ENCODE results near the gene PCDH9. TPM values are rescaled to one million over a fixed set of nuclear protein-coding genes. Genes with fewer than 3 reads are reported as not detected.

Gene PCDH9
- total RNA-seq, 1 donor from 2014 or later = 6.8 TPM

DNA sequence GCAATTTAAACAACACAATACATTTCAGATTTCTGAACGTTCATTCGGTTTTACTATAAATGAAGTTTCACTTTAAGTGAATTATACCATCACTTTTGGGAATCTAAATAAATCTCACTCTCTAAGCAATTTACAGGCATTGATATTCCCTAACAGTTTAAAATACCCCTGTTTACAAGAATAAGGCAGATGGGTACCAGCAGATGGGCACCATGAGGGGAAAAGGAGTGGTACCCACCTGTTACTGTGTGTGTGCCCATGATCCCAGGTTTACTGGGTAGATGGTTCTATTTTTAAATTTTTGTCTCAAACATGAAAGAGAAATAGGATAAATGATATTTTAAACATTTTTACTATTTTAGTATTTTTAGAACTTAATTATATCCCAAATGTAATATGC is 212.9 kb downstream of the PCDH9 start:
- Histone ChIP-seq H3K9ac (ENCODE audit: low read depth in 1 of 3, low read length in 3 of 3) (no peak overlapping the region), H3K36me3 (ENCODE audit: control insufficient read depth in 3 of 3, insufficient read depth in 3 of 3, low read length in 3 of 3) (no peaks in the 10 kb centered on the region), H3K9me3 (ENCODE audit: control insufficient read depth in 3 of 3, low read length in 3 of 3) (no peaks in the 10 kb centered on the region), H3K27me3 (ENCODE audit: control insufficient read depth in 3 of 3, insufficient read depth in 3 of 3, low read length in 3 of 3) (no peaks in the 10 kb centered on the region), H3K4me1 (ENCODE audit: control insufficient read depth in 3 of 3, insufficient read depth in 3 of 3, low read length in 3 of 3) (no peaks in the 10 kb centered on the region), H3K27ac (ENCODE audit: low read depth, low read length) (no peak overlapping the region), H3K4me3 (ENCODE audit: low read length in 3 of 3) (no peak overlapping the region)

DNA sequence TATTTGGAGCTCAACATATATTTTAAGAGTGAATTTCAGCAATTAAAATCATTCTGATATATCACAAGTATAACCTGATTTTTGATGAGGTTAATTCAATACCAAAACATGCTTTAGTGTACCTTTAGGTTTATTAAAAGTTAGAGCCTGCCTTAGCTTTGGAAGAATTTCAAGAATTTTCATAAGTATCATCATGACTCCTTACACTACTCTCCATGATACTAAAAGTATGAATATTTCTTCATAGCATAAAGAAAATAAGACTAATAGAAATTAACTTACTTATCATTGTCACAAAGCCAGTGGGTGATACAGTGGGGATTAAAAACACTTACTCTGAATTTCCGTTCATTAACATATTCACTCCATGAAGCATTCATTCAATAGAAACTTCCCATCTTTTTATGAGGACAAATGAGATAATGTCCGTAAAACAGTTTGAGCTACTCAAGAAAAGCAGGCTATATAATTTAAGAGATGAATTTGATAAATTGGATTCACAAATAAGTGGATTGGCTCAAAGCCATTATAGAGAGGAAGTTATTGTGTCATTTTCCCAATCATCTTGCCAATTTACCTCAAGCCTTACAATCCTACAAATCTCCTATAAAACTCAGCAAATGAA is 214.0 kb downstream of the PCDH9 start:
- Histone ChIP-seq H3K27ac (ENCODE audit: low read depth, low read length) (no peak overlapping the region), H3K4me3 (ENCODE audit: low read length in 3 of 3) (no peak overlapping the region), H3K4me1 (ENCODE audit: control insufficient read depth in 3 of 3, insufficient read depth in 3 of 3, low read length in 3 of 3) (no peaks in the 10 kb centered on the region), H3K36me3 (ENCODE audit: control insufficient read depth in 3 of 3, insufficient read depth in 3 of 3, low read length in 3 of 3) (no peaks in the 10 kb centered on the region), H3K9me3 (ENCODE audit: control insufficient read depth in 3 of 3, low read length in 3 of 3) (no peaks in the 10 kb centered on the region), H3K27me3 (ENCODE audit: control insufficient read depth in 3 of 3, insufficient read depth in 3 of 3, low read length in 3 of 3) (no peaks in the 10 kb centered on the region), H3K9ac (ENCODE audit: low read depth in 1 of 3, low read length in 3 of 3) (no peak overlapping the region)

DNA sequence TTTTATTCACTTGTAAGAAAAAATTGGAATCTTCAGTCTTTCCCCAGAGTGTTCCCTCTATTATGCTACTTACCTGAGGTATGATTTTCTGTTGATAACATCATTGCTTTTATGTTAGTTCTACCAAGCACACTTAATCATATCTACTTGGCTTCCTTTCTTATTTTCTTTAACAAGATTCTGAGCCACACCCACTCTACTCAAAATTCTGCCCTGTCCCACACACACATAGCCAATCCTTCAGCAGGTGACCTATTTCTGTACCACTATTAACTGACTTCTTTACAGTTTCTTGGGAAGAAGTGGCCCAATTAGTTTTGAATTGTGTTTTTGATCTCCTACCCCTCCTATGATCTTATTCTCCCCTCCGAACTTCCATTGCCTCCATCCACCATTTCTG is 215.7 kb downstream of the PCDH9 start:
- no peaks in the 10 kb centered on the region for H3K9me3 ChIP-seq (ENCODE audit: control insufficient read depth in 3 of 3, low read length in 3 of 3)
- H3K27me3 ChIP-seq (ENCODE audit: control insufficient read depth in 3 of 3, insufficient read depth in 3 of 3, low read length in 3 of 3) = no peaks in the 10 kb centered on the region
- no peak overlapping the region for H3K27ac ChIP-seq (ENCODE audit: low read depth, low read length)
- no peaks in the 10 kb centered on the region for H3K4me1 ChIP-seq (ENCODE audit: control insufficient read depth in 3 of 3, insufficient read depth in 3 of 3, low read length in 3 of 3)
- H3K9ac ChIP-seq (ENCODE audit: low read depth in 1 of 3, low read length in 3 of 3) = no peak overlapping the region
- H3K36me3 ChIP-seq (ENCODE audit: control insufficient read depth in 3 of 3, insufficient read depth in 3 of 3, low read length in 3 of 3) = no peaks in the 10 kb centered on the region
- H3K4me3 ChIP-seq (ENCODE audit: low read length in 3 of 3) = no peak overlapping the region

DNA sequence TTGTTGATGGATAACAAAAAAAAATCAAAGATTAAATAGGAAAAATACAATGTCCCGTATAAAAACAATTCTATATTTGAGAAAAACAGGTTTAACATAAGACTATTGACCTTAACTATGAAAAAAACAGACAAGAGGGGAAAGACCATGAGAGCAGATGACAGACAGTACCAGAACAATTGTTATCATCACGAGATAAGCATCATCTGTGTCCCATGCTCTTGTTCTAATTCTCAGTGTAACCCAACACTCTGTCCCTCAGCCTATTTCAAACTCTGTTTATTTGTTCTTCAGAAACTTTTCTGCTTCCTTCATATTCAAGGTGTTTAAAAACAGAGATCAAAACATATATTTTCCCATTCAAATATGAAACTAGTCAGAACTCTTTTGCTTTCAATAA is 216.4 kb downstream of the PCDH9 start:
- Histone ChIP-seq H3K27ac (ENCODE audit: low read depth, low read length) (no peak overlapping the region), H3K27me3 (ENCODE audit: control insufficient read depth in 3 of 3, insufficient read depth in 3 of 3, low read length in 3 of 3) (no peaks in the 10 kb centered on the region), H3K9ac (ENCODE audit: low read depth in 1 of 3, low read length in 3 of 3) (no peak overlapping the region), H3K4me1 (ENCODE audit: control insufficient read depth in 3 of 3, insufficient read depth in 3 of 3, low read length in 3 of 3) (no peaks in the 10 kb centered on the region), H3K4me3 (ENCODE audit: low read length in 3 of 3) (no peak overlapping the region), H3K9me3 (ENCODE audit: control insufficient read depth in 3 of 3, low read length in 3 of 3) (no peaks in the 10 kb centered on the region), H3K36me3 (ENCODE audit: control insufficient read depth in 3 of 3, insufficient read depth in 3 of 3, low read length in 3 of 3) (no peaks in the 10 kb centered on the region)

DNA sequence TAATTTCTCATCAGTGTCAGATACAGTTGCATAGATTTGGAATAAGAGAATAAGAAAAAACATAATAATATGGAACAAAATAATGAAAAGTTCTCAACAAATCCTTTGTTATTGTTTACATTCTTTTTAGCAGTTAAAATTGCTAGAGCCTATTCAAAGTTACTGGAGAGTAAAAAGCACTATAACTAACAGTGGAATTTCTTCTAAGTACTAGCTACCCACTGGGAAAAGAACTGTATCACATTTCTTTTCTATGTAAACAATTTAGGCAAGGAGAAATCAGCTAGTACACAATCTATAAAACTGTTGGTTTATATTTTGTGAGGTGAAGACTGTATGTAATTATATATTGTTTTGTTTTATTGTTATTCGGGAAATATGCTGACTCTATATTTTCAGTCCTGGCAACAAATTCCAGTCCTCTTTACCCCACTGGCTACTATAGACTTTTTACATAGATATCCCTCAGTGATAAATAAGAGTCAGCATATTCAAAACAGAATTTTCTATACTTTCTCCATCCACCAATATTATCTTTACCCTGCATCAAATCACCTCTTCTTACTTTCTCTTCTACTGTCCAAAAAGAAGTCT is 222.0 kb downstream of the PCDH9 start:
- Histone ChIP-seq H3K36me3 (ENCODE audit: control insufficient read depth in 3 of 3, insufficient read depth in 3 of 3, low read length in 3 of 3) (no peaks in the 10 kb centered on the region), H3K4me3 (ENCODE audit: low read length in 3 of 3) (no peak overlapping the region), H3K9ac (ENCODE audit: low read depth in 1 of 3, low read length in 3 of 3) (no peak overlapping the region), H3K9me3 (ENCODE audit: control insufficient read depth in 3 of 3, low read length in 3 of 3) (no peaks in the 10 kb centered on the region), H3K27ac (ENCODE audit: low read depth, low read length) (no peak overlapping the region), H3K4me1 (ENCODE audit: control insufficient read depth in 3 of 3, insufficient read depth in 3 of 3, low read length in 3 of 3) (no peaks in the 10 kb centered on the region), H3K27me3 (ENCODE audit: control insufficient read depth in 3 of 3, insufficient read depth in 3 of 3, low read length in 3 of 3) (no peaks in the 10 kb centered on the region)

DNA sequence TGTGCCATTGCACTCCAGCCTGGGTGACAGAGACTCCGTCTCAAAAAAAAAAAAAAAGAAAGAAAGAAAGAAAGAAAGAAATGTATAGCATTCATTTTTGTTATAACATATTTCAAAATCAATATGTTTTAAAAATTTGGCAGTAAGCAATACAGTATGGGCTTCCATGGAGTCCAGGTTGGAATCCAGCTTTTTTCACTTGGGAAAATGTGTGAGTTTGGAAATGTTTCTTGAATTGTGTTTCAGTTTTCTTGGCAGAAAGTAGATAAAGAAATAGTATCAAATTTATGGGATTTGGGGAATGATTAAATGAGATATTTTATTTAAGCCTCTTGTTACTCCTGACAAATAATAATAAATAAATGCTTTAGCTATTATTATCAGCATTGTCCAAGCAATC is 225.6 kb downstream of the PCDH9 start:
- no peaks in the 10 kb centered on the region for H3K36me3 ChIP-seq (ENCODE audit: control insufficient read depth in 3 of 3, insufficient read depth in 3 of 3, low read length in 3 of 3)
- no peaks in the 10 kb centered on the region for H3K9me3 ChIP-seq (ENCODE audit: control insufficient read depth in 3 of 3, low read length in 3 of 3)
- no peak overlapping the region for H3K9ac ChIP-seq (ENCODE audit: low read depth in 1 of 3, low read length in 3 of 3)
- no peak overlapping the region for H3K27ac ChIP-seq (ENCODE audit: low read depth, low read length)
- no peaks in the 10 kb centered on the region for H3K4me1 ChIP-seq (ENCODE audit: control insufficient read depth in 3 of 3, insufficient read depth in 3 of 3, low read length in 3 of 3)
- no peak overlapping the region for H3K4me3 ChIP-seq (ENCODE audit: low read length in 3 of 3)
- no peaks in the 10 kb centered on the region for H3K27me3 ChIP-seq (ENCODE audit: control insufficient read depth in 3 of 3, insufficient read depth in 3 of 3, low read length in 3 of 3)

DNA sequence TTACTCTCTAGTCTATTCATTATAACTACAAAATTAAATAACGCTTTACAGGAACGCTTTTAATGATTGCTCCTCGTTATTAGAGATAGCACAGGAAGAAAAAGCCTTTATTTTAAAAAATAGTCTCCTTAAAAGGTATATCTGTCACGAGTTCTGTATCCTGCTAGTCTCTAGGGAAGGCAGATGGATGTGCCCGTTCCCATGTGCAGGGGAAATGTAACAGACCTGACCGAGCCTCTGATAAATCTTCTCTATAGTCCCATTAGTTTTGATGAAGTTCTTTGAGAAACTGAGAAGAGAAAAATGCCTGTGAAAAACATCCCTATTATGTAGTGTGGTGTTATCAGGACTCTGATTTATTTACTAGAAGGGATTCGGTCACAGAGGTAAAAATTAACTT is 226.4 kb downstream of the PCDH9 start:
- Histone ChIP-seq H3K4me3 (ENCODE audit: low read length in 3 of 3) (no peak overlapping the region), H3K27me3 (ENCODE audit: control insufficient read depth in 3 of 3, insufficient read depth in 3 of 3, low read length in 3 of 3) (no peaks in the 10 kb centered on the region), H3K9me3 (ENCODE audit: control insufficient read depth in 3 of 3, low read length in 3 of 3) (no peaks in the 10 kb centered on the region), H3K9ac (ENCODE audit: low read depth in 1 of 3, low read length in 3 of 3) (no peak overlapping the region), H3K4me1 (ENCODE audit: control insufficient read depth in 3 of 3, insufficient read depth in 3 of 3, low read length in 3 of 3) (no peaks in the 10 kb centered on the region), H3K36me3 (ENCODE audit: control insufficient read depth in 3 of 3, insufficient read depth in 3 of 3, low read length in 3 of 3) (no peaks in the 10 kb centered on the region), H3K27ac (ENCODE audit: low read depth, low read length) (no peak overlapping the region)

DNA sequence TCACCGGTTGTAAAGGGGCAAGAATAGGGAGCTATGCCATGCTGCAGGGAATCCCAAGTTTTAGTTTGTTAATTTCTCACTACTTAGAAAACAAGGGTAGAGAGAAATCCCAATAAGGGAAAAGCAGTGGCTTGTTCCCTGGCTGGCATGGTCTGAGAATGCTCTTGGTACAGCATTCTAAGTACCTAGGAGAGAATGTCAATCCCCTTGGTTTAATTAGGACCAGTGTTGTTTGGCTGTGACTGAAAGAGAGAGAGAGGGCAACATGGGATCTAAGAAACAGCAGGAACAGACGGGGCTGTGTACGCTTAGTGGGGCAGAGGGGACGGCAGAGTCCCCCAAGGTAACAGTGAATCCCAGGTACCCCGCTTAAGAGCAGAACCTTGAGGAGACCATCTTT is 228.8 kb downstream of the PCDH9 start:
- Histone ChIP-seq H3K36me3 (ENCODE audit: control insufficient read depth in 3 of 3, insufficient read depth in 3 of 3, low read length in 3 of 3) (no peaks in the 10 kb centered on the region), H3K27ac (ENCODE audit: low read depth, low read length) (no peak overlapping the region), H3K4me1 (ENCODE audit: control insufficient read depth in 3 of 3, insufficient read depth in 3 of 3, low read length in 3 of 3) (no peaks in the 10 kb centered on the region), H3K9me3 (ENCODE audit: control insufficient read depth in 3 of 3, low read length in 3 of 3) (no peaks in the 10 kb centered on the region), H3K4me3 (ENCODE audit: low read length in 3 of 3) (no peak overlapping the region), H3K27me3 (ENCODE audit: control insufficient read depth in 3 of 3, insufficient read depth in 3 of 3, low read length in 3 of 3) (no peaks in the 10 kb centered on the region), H3K9ac (ENCODE audit: low read depth in 1 of 3, low read length in 3 of 3) (no peak overlapping the region)

DNA sequence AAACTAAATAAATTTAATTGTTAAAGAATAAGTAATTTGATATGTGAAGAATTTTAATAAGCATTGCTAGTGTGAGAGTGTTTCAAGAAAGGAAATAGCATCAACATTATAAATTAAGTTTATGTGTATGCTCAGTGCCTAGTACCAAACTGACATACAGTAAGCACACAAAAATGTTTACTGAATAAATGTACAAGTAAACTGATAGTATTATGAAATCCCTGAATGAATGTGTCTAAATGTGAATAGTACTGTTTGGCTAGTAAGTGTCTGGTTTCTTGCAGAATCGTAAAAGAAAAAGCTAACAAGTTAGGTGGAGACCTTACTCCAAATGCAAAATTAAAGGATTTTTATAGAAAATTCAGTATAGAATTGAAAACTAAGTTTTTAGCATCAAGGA is 233.6 kb downstream of the PCDH9 start:
- Histone ChIP-seq H3K27ac (ENCODE audit: low read depth, low read length) (no peak overlapping the region), H3K27me3 (ENCODE audit: control insufficient read depth in 3 of 3, insufficient read depth in 3 of 3, low read length in 3 of 3) (no peaks in the 10 kb centered on the region), H3K4me1 (ENCODE audit: control insufficient read depth in 3 of 3, insufficient read depth in 3 of 3, low read length in 3 of 3) (no peaks in the 10 kb centered on the region), H3K9me3 (ENCODE audit: control insufficient read depth in 3 of 3, low read length in 3 of 3) (no peaks in the 10 kb centered on the region), H3K4me3 (ENCODE audit: low read length in 3 of 3) (no peak overlapping the region), H3K9ac (ENCODE audit: low read depth in 1 of 3, low read length in 3 of 3) (no peak overlapping the region), H3K36me3 (ENCODE audit: control insufficient read depth in 3 of 3, insufficient read depth in 3 of 3, low read length in 3 of 3) (no peaks in the 10 kb centered on the region)

DNA sequence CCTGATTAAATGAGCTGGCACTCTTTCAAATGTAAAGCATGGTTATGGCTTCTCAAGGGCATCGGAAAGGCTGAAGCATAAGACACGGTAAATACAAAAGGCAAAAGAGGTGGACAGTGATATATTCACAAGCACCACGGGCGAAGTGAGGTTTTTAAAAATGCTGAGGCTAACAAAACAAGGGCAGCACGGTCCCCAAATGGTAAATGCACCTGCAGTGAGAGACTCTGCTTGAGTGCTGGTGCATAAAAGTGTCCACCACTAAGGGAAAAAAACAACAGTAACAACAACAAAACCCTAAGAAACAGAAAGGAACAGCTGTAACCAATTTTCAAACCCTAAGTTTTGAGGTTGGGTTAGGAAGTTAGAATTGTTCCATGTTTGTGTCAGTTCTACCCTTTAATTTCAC is 234.9 kb downstream of the PCDH9 start:
- Histone ChIP-seq H3K9ac (ENCODE audit: low read depth in 1 of 3, low read length in 3 of 3) (no peak overlapping the region), H3K27me3 (ENCODE audit: control insufficient read depth in 3 of 3, insufficient read depth in 3 of 3, low read length in 3 of 3) (no peaks in the 10 kb centered on the region), H3K9me3 (ENCODE audit: control insufficient read depth in 3 of 3, low read length in 3 of 3) (no peaks in the 10 kb centered on the region), H3K36me3 (ENCODE audit: control insufficient read depth in 3 of 3, insufficient read depth in 3 of 3, low read length in 3 of 3) (no peaks in the 10 kb centered on the region), H3K27ac (ENCODE audit: low read depth, low read length) (no peak overlapping the region), H3K4me3 (ENCODE audit: low read length in 3 of 3) (no peak overlapping the region), H3K4me1 (ENCODE audit: control insufficient read depth in 3 of 3, insufficient read depth in 3 of 3, low read length in 3 of 3) (no peaks in the 10 kb centered on the region)
